ENCODE data around the gene EPC2. TPM values are rescaled to one million over a fixed set of nuclear protein-coding genes. Genes with fewer than 3 reads are reported as not detected.

Gene EPC2
- total RNA-seq, 1 donor from 2014 or later, result 6.5 TPM

DNA sequence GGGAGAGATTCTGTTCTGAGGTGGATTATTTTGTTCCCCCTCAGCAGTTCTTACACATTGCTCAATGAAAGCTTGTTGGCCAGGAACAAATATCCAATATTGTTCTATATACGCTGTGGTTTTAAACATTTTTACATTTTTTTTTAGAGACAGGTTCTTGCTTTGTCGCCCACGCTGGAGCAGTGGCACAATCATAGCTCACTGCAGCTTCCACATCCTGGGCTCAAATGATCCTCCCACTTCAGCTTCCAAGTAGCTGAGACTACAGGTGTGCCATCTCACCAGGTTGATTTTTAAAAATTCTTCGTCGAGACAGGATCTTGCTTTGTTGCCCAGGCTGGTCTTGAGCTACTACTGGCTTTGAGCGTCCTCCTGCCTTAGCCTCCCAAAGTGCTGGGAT is 171.6 kb downstream of the EPC2 start:
- Histone ChIP-seq H3K9me3 (no peaks in the 10 kb centered on the region), H3K27me3 (no peaks in the 10 kb centered on the region), H3K27ac (no peak overlapping the region), H3K36me3 (no peaks in the 10 kb centered on the region), H3K4me3 (no peak overlapping the region), H3K4me1 (no peaks in the 10 kb centered on the region)
- intact Hi-C loops (cut with DNase I), result no loop called here
- TF ChIP-seq, protein P1, sequence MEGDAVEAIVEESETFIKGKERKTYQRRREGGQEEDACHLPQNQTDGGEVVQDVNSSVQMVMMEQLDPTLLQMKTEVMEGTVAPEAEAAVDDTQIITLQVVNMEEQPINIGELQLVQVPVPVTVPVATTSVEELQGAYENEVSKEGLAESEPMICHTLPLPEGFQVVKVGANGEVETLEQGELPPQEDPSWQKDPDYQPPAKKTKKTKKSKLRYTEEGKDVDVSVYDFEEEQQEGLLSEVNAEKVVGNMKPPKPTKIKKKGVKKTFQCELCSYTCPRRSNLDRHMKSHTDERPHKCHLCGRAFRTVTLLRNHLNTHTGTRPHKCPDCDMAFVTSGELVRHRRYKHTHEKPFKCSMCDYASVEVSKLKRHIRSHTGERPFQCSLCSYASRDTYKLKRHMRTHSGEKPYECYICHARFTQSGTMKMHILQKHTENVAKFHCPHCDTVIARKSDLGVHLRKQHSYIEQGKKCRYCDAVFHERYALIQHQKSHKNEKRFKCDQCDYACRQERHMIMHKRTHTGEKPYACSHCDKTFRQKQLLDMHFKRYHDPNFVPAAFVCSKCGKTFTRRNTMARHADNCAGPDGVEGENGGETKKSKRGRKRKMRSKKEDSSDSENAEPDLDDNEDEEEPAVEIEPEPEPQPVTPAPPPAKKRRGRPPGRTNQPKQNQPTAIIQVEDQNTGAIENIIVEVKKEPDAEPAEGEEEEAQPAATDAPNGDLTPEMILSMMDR (IDR thresholded peaks at IDR 0.05), result no peak
- DNase-seq (ENCODE audit: low spot score in 2 of 2), result no peak

DNA sequence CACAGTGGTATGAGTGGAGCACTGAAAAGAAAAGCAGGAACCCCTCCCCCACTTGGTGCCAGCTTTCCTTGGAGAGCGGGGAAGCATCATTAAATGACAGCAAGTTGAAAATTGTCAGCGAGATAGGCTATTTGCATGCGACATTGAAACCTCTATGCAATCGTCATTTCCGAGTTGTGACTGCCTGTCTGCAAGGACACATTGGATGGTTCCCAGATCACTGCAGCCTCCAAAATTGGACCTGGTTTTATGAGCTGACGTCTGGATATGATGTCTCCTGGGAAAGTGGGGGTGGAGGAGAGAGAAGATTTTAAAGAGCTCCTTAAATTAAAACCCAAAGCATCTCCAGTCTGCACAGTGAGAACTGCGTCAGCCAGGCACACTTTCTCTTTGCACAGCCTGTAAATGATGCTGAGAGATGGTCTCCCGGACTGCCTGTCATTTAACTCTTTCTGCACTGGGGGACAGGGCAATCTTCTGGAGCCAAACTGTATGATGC is 172.7 kb downstream of the EPC2 start:
- DNase-seq (ENCODE audit: low spot score in 2 of 2), result no peak
- Histone ChIP-seq H3K4me3 (peak overlapping the region in 1 of 2 donors; percentile 47), H3K4me1 (no peaks in the 10 kb centered on the region)

DNA sequence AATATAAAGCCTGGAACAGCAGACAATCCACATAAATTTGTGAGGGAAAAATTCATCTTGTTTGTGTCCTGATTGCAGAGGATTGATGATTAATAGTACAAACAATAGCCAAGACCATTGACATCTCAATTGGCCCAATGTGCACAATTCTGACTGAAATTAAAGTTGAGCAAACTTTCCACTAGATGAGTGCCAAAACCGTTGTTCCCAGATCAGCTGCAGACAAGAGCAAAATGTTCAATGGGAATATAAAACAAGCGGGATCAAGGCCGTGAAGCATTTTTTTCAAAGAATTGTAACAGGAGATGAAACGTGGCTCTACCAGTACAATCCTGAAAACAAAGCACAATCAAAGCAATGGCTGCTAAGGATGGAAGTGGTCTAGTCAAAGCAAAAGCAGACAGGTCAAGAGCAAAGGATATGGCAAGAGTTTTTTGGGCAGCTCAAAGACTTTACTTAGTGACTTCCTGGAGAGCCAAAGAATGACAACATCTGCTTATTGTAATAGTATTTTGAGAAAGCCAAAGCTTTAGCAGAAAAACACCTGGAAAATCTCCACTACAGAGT is 174.6 kb downstream of the EPC2 start:
- H3K27ac ChIP-seq, result no peak overlapping the region
- intact Hi-C loops (cut with DNase I), result no loop called here
- DNase-seq (ENCODE audit: low spot score in 2 of 2), result no peak
- H3K4me3 ChIP-seq, result no peak overlapping the region
- TF ChIP-seq, protein P1 (IDR thresholded peaks at IDR 0.05), result no peak
- no peaks in the 10 kb centered on the region for H3K4me1 ChIP-seq
- no peaks in the 10 kb centered on the region for H3K36me3 ChIP-seq
- no peaks in the 10 kb centered on the region for H3K27me3 ChIP-seq
- H3K9me3 ChIP-seq, result no peaks in the 10 kb centered on the region

More for the DNA sequence above, 172.7 kb downstream of the EPC2 start:
- no peaks in the 10 kb centered on the region for H3K27me3 ChIP-seq
- no peaks in the 10 kb centered on the region for H3K9me3 ChIP-seq
- TF ChIP-seq, protein P1 (IDR thresholded peaks at IDR 0.05), result no peak
- intact Hi-C loops (cut with DNase I), result no loop called here
- no peak overlapping the region for H3K27ac ChIP-seq
- no peaks in the 10 kb centered on the region for H3K36me3 ChIP-seq

DNA sequence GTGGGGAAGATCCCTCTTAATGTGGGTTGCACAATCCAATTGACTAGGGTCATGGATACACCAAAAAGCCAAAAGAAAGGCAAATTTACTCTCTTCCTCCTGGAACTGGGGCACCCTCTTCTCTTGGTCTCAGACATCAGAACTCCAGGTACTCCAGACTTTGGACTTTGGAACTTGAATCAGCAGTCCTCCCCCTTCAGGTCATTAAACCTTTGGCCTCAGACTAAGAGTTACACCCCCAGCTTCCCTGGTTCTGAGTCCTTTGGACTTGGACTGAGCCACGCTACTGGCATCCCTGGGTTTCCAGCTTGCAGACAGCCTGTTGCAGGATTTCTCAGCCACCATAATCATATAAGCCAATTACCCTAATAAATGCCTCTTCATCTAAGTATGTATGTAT is 179.6 kb downstream of the EPC2 start:
- no peaks in the 10 kb centered on the region for H3K27me3 ChIP-seq
- no peaks in the 10 kb centered on the region for H3K36me3 ChIP-seq
- intact Hi-C loops (cut with DNase I), result no loop called here
- TF ChIP-seq, protein P1 (IDR thresholded peaks at IDR 0.05), result no peak
- no peak overlapping the region for H3K27ac ChIP-seq
- no peaks in the 10 kb centered on the region for H3K4me1 ChIP-seq
- H3K9me3 ChIP-seq, result no peaks in the 10 kb centered on the region
- H3K4me3 ChIP-seq, result no peak overlapping the region
- DNase-seq (ENCODE audit: low spot score in 2 of 2), result no peak

DNA sequence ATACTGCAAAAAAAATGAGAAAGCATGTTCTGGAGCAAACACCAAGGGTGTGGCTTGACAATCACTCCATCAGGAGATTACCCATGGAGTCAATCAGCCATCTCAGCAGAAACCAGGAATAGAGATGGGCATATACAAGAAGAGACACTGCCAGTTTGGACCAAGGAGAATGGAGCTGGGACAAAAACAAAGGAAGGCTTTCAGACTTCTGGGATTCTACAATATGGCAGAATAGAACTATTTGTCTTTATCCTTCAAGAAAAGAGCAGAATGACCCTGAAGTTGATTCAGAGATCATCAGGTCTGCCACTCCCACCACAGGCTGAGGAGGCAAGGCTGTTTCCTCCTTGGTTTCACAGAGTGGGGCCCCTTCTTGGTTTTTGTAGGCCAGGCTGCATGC is 182.2 kb downstream of the EPC2 start:
- Histone ChIP-seq H3K9me3 (no peaks in the 10 kb centered on the region), H3K36me3 (no peaks in the 10 kb centered on the region), H3K27ac (no peak overlapping the region), H3K4me1 (no peaks in the 10 kb centered on the region), H3K27me3 (no peaks in the 10 kb centered on the region), H3K4me3 (no peak overlapping the region)
- DNase-seq (ENCODE audit: low spot score in 2 of 2), result no peak
- TF ChIP-seq, protein P1 (IDR thresholded peaks at IDR 0.05), result no peak
- intact Hi-C loops (cut with DNase I), result no loop called here

DNA sequence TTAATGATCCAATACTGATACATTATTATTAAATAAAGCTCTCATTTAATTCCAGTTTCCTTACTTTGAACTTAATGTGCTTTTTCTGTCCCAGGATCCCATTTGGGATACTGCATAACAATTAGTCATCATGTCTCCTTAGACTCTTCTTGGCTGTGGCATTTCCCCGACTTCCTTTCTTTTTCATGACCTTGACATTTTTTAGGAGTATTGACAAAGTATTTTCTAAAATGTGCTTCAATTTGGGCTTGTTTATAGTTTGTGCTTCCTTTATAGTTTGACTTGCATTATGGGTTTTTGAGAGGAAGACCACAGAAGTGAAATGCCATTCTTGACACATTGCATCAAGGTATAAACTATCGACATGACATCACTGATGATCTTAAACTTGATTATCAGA is 184.4 kb downstream of the EPC2 start:
- no peak for DNase-seq (ENCODE audit: low spot score in 2 of 2)
- H3K27ac ChIP-seq, result no peak overlapping the region
- intact Hi-C loops (cut with DNase I), result no loop called here
- H3K36me3 ChIP-seq, result no peaks in the 10 kb centered on the region
- no peaks in the 10 kb centered on the region for H3K27me3 ChIP-seq
- no peak overlapping the region for H3K4me3 ChIP-seq
- H3K9me3 ChIP-seq, result no peaks in the 10 kb centered on the region
- no peaks in the 10 kb centered on the region for H3K4me1 ChIP-seq
- TF ChIP-seq, protein P1 (IDR thresholded peaks at IDR 0.05), result no peak
